Esophagus squamous epithelium (tissue), 5 donors: Measurements from ENCODE around the gene CREB3L2. TPM values are rescaled to one million over a fixed set of nuclear protein-coding genes. Genes with fewer than 3 reads are reported as not detected.

Experiments used
- DNase-seq: peaks from one replicate; lab custom pipeline; 2025; lab: John Stamatoyannopoulos, UW
- H3K27ac ChIP-seq, 4 donors: fragments of 200-600 bp; sonication (generic); one replicate each; pipeline ENCODE4 v1.5.1; 2016 to 2019; ENCODE audit warnings: mild to moderate bottlenecking in 1 of 4
- H3K27me3 ChIP-seq, 4 donors: fragments of 200-600 bp; sonication (generic); 1 replicate in 3 of 4; 2 replicates in 1 of 4; pipeline versions ENCODE4 v1.5.1 to v1.6.0; 2017 to 2021; ENCODE audit warnings: antibody characterized with exemption in 1 of 4
- H3K36me3 ChIP-seq, 3 donors: fragments of 200-600 bp; sonication (generic); one replicate each; pipeline ENCODE4 v1.5.1; 2016 to 2019
- H3K4me1 ChIP-seq, 3 donors: fragments of 200-600 bp; sonication (generic); one replicate each; pipeline ENCODE4 v1.5.1; 2017 to 2019
- H3K4me3 ChIP-seq, 4 donors: fragments of 200-600 bp; sonication (generic); 1 replicate in 3 of 4; 2 replicates in 1 of 4; pipeline ENCODE4 v1.5.1; 2016 to 2019; ENCODE audit warnings: mild to moderate bottlenecking in 2 of 4, moderate library complexity in 1 of 4
- H3K9me3 ChIP-seq, 3 donors: fragments of 200-600 bp; sonication (generic); one replicate each; pipeline ENCODE4 v1.5.1; 2016 to 2019
- POLR2A ChIP-seq, 4 donors: fragments of 450-650 bp; IDR thresholded peaks; one replicate each; pipeline ENCODE4 v1.6.1; 2017; ENCODE audit warnings: antibody characterized with exemption in 4 of 4, mild to moderate bottlenecking in 4 of 4, moderate library complexity in 3 of 4
- WGBS, 2 donors: methylation state at CpG; one replicate each; pipeline ENCODE4 v1.1.5; 2018; 5-methylcytosine and 5-hydroxymethylcytosine counted together
- intact Hi-C: fragments of 100-400 bp; cut with DNase I; formaldehyde crosslinking; loops from one replicate; pipeline ENCODE4 v1.15.0; 2022
- total RNA-seq, 4 donors: library from RNA; depleted of rRNA; stranded (reverse); fragments of >200 nt; gene quantifications; one replicate each; pipeline ENCODE4 v1.1.0, GENCODE V29; 2016
- TF ChIP-seq, protein P1 (sequence below), 6 experiments: fragments of 450-650 bp in 4 of 6; fragments of 200-600 bp in 2 of 6; sonication (generic) in 2 of 6; IDR thresholded peaks; one replicate each; pipeline ENCODE4 v1.5.1; 2016 to 2019; ENCODE audit warnings: antibody characterized with exemption in 6 of 6, mild to moderate bottlenecking in 4 of 6, moderate library complexity in 4 of 6
- donor health status: DM: yes; HTN: yes; CAD: no.

Gene CREB3L2
- total RNA-seq, 4 donors from 2014 or later: 14.9 to 21.9 (median 17.3) TPM

- intact Hi-C loops: no loop called here
- Histone ChIP-seq H3K27me3 (no peaks in the 10 kb centered on the region), H3K36me3 (peaks cover 0 to 50% (median 0%) of the 10 kb centered on the region in 3 donors), H3K4me3 (no peak overlapping the region), H3K27ac (peak overlapping the region in 2 of 4 donors; percentile 53 to 67), H3K4me1 (peaks cover 16 to 41% (median 31%) of the 10 kb centered on the region in 3 donors), H3K9me3 (no peaks in the 10 kb centered on the region)
- WGBS, 2 donors: 93 to 98% methylated on average over 4 of the region's 4 CpGs
- no peak for DNase-seq
- TF ChIP-seq, protein P1, sequence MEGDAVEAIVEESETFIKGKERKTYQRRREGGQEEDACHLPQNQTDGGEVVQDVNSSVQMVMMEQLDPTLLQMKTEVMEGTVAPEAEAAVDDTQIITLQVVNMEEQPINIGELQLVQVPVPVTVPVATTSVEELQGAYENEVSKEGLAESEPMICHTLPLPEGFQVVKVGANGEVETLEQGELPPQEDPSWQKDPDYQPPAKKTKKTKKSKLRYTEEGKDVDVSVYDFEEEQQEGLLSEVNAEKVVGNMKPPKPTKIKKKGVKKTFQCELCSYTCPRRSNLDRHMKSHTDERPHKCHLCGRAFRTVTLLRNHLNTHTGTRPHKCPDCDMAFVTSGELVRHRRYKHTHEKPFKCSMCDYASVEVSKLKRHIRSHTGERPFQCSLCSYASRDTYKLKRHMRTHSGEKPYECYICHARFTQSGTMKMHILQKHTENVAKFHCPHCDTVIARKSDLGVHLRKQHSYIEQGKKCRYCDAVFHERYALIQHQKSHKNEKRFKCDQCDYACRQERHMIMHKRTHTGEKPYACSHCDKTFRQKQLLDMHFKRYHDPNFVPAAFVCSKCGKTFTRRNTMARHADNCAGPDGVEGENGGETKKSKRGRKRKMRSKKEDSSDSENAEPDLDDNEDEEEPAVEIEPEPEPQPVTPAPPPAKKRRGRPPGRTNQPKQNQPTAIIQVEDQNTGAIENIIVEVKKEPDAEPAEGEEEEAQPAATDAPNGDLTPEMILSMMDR (IDR thresholded peaks at IDR 0.05): no peak
- no peak for TF ChIP-seq POLR2A (IDR thresholded peaks at IDR 0.05)
Observed at GRCh38 chr7:137875746-137876145, 126.1 kb downstream of the CREB3L2 start.

DNA sequence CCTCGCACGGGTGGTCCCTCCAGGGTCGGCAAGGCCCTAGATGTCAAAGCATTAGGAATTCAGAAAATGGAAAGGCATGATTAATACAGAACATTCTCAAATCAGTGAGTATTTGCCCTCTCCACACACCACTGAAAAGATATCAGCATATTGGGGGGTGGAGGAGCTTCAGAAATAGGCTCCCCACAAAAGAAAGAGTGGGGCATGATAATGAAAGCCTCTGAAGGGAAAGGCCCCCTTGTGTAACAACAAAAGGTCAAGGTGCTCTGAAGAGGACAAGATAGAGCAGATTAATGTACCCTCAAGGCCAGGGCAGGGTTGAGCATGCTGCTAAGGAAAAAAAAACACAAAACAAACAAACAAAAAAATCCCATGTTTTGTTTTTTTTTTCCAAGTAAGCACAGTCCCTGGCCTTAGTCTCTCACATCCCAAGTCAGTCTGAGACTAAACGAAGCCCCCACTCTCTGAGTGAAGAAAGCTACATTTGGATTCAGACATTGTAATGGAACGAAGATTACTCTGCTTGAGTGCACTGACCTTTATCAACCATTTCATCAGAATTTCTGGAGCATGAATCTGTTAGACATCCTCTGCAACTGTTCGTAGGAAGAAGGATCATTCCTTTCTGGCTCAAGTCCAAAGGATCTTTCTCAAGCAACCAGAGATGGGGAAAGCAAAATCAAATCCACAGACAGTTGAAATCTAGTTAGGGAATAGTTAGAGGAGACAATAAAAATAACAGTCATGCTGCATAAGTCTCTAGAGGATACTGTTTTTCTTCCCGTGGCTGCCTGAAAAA lies 127.7 kb downstream of the CREB3L2 start:
- no peak overlapping the region for H3K4me3 ChIP-seq
- no peak for DNase-seq
- intact Hi-C loops: no loop called here
- 70 to 77% methylated on average over 7 of the region's 7 CpGs for WGBS, 2 donors
- TF ChIP-seq, protein P1 (IDR thresholded peaks at IDR 0.05): no peak
- TF ChIP-seq POLR2A (IDR thresholded peaks at IDR 0.05): no peak
- H3K27ac ChIP-seq: peak overlapping the region; percentile 12 to 67 (median 54)
- H3K4me1 ChIP-seq: peaks cover 6 to 28% (median 16%) of the 10 kb centered on the region in 3 donors
- H3K9me3 ChIP-seq: no peaks in the 10 kb centered on the region
- H3K27me3 ChIP-seq: no peaks in the 10 kb centered on the region
- H3K36me3 ChIP-seq: peaks cover 0 to 34% (median 0%) of the 10 kb centered on the region in 3 donors

- Histone ChIP-seq H3K27me3 (no peaks in the 10 kb centered on the region), H3K4me1 (peaks cover 0 to 22% (median 9%) of the 10 kb centered on the region in 3 donors), H3K27ac (peak overlapping the region; percentile 12 to 67 (median 54)), H3K9me3 (no peaks in the 10 kb centered on the region), H3K36me3 (peaks cover 0 to 29% (median 0%) of the 10 kb centered on the region in 3 donors), H3K4me3 (no peak overlapping the region)
- DNase-seq: no peak
- no peak for TF ChIP-seq POLR2A (IDR thresholded peaks at IDR 0.05)
- WGBS, 2 donors: 57 to 97% methylated on average over 3 of the region's 3 CpGs
- intact Hi-C loops: no loop called here
Observed at GRCh38 chr7:137873524-137873923, 128.4 kb downstream of the CREB3L2 start.

DNA sequence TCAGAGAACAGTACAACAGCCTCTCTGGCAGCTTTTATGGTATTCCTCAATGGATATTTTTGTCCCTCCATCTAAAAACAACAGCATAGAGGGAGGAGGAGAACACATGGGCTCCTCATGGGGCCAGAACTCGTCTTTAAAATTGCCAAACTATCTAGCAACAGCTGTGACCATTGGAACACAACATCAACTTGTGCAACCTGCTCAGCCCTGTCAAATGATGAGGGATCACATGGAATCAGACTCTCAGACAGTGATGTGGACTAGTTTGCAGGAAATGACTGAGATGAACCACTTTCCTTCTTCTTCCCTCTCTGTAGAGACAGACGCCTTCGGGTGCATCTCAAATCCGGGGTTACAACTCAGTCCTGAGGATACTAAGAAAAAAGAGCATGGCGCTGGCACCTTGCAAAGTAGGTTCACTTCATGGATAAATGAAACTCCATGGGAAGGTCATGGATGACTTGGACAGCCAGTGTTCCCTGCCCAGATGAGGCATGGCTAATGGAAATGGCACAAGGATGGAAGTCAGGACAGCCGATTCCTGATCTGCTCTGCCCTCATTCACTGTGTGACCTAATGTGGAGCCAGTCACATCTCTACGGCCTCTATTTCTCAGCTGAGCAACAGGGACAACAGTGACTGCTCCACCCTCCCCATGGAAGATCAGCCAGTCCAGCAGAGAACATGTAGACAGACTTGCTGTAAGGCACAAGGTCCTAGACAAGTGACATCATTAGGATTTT lies 130.5 kb downstream of the CREB3L2 start:
- Histone ChIP-seq H3K27me3 (no peaks in the 10 kb centered on the region), H3K4me3 (no peak overlapping the region), H3K9me3 (peaks cover 0 to 3% (median 0%) of the 10 kb centered on the region in 3 donors), H3K4me1 (peaks cover 0 to 12% (median 0%) of the 10 kb centered on the region in 3 donors), H3K27ac (peak overlapping the region; percentile 40 to 64 (median 50)), H3K36me3 (peaks cover 0 to 30% (median 0%) of the 10 kb centered on the region in 3 donors)
- intact Hi-C loops: no loop called here
- TF ChIP-seq, protein P1 (IDR thresholded peaks at IDR 0.05): no peak
- no peak for TF ChIP-seq POLR2A (IDR thresholded peaks at IDR 0.05)
- no peak for DNase-seq
- WGBS, 2 donors: 79 to 89% methylated on average over 6 to 7 of the region's 7 CpGs

DNA sequence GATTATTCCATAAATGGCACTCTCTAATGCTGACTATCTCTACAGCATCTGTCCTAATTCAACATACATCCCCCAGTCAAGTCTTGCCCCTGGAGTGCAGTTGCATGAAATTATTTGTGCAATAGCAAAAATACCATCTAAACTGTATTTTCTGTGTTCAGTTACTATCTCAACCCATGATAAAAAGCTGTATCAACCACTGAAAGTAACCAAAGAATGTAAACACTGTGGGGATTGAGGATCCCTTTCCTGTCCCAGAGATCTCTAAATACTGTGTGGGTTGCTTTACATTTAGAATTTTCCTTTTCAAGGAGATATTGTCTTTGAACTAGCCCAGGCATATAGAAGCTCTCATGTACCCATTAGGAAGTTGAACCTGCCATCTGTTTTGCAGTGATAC lies 131.2 kb downstream of the CREB3L2 start:
- Histone ChIP-seq H3K9me3 (peaks cover 0 to 9% (median 0%) of the 10 kb centered on the region in 3 donors), H3K4me1 (peaks cover 0 to 12% (median 0%) of the 10 kb centered on the region in 3 donors), H3K4me3 (no peak overlapping the region), H3K36me3 (peaks cover 0 to 34% (median 0%) of the 10 kb centered on the region in 3 donors), H3K27me3 (no peaks in the 10 kb centered on the region), H3K27ac (peak overlapping the region in 3 of 4 donors; percentile 14 to 50 (median 19))
- TF ChIP-seq, protein P1 (IDR thresholded peaks at IDR 0.05): no peak
- no peak for TF ChIP-seq POLR2A (IDR thresholded peaks at IDR 0.05)
- intact Hi-C loops: no loop called here
- no peak for DNase-seq
